Parathyroid adenoma (tissue), 2 donors: ENCODE results near the gene SVIL.

Source experiments
- H2AFZ ChIP-seq: fragments of 300-600 bp; sonication (generic); one replicate; pipeline ENCODE4 v1.7.0; 2017; ENCODE audit warnings: antibody characterized with exemption, mild to moderate bottlenecking
- H3K27ac ChIP-seq: fragments of 300-600 bp; sonication (generic); one replicate; pipeline ENCODE4 v1.7.0; 2017
- H3K27me3 ChIP-seq: fragments of 300-600 bp; sonication (generic); one replicate; pipeline ENCODE4 v1.7.0; 2017; ENCODE audit warnings: low read length; ENCODE audit not compliant: control insufficient read depth, insufficient read depth
- H3K36me3 ChIP-seq: fragments of 300-600 bp; sonication (generic); one replicate; pipeline ENCODE4 v1.7.0; 2017; ENCODE audit warnings: low read length; ENCODE audit not compliant: control insufficient read depth, insufficient read depth
- H3K4me1 ChIP-seq: fragments of 300-600 bp; sonication (generic); one replicate; pipeline ENCODE4 v1.7.0; 2017; ENCODE audit warnings: control low read depth
- H3K4me2 ChIP-seq: fragments of 300-600 bp; sonication (generic); one replicate; pipeline ENCODE4 v1.7.0; 2017; ENCODE audit warnings: low read length
- H3K4me3 ChIP-seq: fragments of 300-600 bp; sonication (generic); one replicate; pipeline ENCODE4 v1.7.0; 2017; ENCODE audit warnings: low read depth, low read length
- H3K79me2 ChIP-seq: fragments of 300-600 bp; sonication (generic); one replicate; pipeline ENCODE4 v1.7.0; 2017; ENCODE audit warnings: control low read depth
- H3K9ac ChIP-seq: fragments of 300-600 bp; sonication (generic); one replicate; pipeline ENCODE4 v1.7.0; 2017; ENCODE audit warnings: mild to moderate bottlenecking
- H3K9me3 ChIP-seq: fragments of 300-600 bp; sonication (generic); one replicate; pipeline ENCODE4 v1.7.0; 2017; ENCODE audit warnings: low read length; ENCODE audit not compliant: control insufficient read depth
- CTCF ChIP-seq: fragments of 300-600 bp; sonication (generic); IDR thresholded peaks from one replicate; pipeline ENCODE4 v1.7.0; 2017; ENCODE audit warnings: antibody characterized with exemption, mild to moderate bottlenecking
- donor health status: primary hyperparathyroidism.

The SVIL gene

DNA sequence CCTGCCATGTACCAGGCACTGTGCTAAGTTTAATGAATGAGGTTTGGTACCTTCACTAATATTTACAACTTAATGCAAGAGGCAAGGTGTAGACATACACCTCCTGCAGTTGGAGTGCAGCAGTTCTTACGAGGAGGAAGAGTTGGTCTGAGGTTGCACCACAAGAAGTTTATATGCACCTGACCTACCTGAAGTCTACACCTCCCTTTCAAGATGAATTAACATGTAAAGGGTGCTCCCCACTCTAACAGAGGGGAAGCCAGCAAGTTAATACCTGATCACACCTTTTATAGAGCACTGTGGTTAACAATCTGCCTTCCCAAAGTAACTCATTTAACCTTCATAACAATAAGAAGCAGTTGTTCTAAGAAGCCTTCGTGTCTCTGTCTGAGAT is 225.9 kb downstream of the SVIL start:
- Histone ChIP-seq H3K27me3 (no peaks in the 10 kb centered on the region), H3K4me1 (peaks cover 17% of the 10 kb centered on the region)

More for the DNA sequence above, 225.9 kb downstream of the SVIL start:
- peak overlapping the region; percentile 96 for H3K4me2 ChIP-seq
- TF ChIP-seq CTCF = no peak
- peaks cover 21% of the 10 kb centered on the region for H3K79me2 ChIP-seq
- peak overlapping the region; percentile 96 for H2AFZ ChIP-seq
- no peaks in the 10 kb centered on the region for H3K9me3 ChIP-seq
- no peaks in the 10 kb centered on the region for H3K36me3 ChIP-seq
- peak overlapping the region; percentile 77 for H3K4me3 ChIP-seq
- H3K27ac ChIP-seq = peak overlapping the region; percentile 88
- H3K9ac ChIP-seq = no peak overlapping the region
